Suppressor macrophage treated with lipopolysaccharide for 4 hours (primary cell): ENCODE results near the gene ZFPM1.
"Not testable (repeated sequence)": the region's sequence is repeated elsewhere in the genome, so short reads cannot be mapped to it uniquely, and the experiment has no call there.

Experiments used
- DNase-seq: peaks from one replicate; pipeline ENCODE4 v3.0.0-alpha.2; 2020

The ZFPM1 gene

DNA sequence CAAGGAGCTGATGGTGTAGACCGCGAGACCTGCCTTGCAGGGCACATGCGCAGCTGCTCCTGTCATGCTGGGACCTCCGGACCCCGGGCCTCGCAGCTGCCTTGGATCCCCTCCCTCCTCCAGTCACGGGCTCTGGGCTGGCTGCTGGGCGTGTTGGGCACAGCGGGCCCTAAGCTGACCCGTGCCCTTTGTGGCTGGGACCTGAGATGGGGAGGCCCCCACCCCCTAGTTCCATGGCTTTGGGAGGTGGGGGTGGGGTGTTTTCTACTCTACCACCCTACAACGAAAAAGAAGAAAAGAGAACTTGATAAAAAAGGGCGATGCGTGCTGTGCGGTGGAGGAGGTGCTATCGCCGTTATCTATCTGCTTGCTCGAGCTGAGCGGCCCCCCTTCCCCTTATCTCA is 14.5 kb downstream of the ZFPM1 start:
- DNase-seq: no peak

DNA sequence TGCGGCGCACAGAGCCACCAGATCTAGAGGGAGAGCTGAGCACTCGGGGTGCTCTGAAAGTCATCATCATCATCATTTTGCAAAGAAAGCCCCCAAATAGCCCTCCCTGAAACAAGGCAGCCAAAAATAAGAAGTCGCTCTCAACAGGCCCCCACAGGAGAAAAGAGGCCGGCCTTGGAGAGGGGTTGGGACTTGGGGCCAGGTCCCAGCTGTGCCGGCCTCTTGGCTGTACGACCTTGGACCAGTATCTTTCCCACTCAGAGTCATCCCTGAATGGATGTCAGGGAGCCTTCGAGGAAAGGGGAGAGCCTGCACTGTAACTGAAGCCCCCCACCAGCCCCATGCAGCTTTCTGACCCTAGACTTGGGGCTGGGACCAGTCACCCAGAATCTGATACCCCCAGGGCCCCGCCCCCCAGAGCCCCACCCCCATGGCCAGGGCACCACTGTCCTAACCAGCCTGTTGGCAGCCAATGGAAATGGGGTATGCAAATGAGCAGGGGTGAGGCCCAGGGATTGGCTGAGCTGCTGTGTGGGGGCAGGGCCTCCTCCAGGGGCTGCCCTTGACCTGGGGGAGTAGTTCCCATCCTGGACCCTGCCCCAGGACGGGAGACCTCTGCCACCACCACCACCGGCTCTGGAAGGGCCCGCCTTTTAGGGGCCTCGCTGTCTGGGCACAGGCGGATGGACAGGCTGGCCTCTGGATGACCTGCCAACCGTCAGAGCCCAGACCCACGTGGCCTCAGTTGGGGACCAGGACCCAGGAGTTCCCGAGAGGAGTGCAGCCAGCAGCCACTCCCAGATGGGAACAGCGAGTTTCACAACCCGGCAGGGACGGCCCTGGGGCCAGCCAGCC is 15.4 kb downstream of the ZFPM1 start:
- no peak for DNase-seq

DNA sequence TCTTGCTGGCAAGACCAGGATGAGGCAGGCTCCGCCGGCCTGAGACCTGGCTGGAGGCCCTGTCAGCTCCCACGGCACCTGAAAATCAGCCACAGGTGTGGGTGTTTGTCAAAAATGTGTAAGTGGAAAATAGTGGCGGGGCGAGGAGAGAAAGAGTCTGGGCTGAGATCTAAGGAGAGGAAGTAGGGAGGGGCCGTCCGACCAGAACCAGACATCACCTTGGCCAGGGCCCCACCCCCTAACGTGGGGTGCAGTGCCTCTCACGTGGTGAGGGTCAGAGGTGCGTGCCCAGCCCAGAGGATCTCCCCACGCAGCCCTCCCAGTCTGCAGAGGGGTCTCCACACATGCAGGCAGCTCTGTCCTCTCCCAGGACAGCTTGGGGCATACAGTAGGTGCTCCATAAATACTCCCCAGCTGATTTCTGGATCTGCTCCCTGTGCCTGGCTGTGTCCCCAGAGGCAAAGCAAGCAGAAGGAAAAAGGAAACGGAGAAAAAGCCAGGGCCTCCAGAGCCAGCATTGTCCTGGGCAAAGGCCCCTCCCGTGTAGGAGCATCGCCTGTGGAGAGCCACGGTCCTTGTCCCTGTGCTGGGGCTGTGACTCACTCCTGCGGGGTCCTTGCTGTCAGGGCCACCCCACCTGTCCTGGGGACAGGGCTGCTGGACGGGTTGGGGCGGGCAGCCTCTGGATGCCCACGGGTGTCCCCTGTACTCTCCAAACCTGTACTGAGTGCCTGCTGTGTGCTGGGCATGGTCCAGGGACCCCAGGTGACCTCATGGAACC is 16.7 kb downstream of the ZFPM1 start:
- DNase-seq: no peak

DNA sequence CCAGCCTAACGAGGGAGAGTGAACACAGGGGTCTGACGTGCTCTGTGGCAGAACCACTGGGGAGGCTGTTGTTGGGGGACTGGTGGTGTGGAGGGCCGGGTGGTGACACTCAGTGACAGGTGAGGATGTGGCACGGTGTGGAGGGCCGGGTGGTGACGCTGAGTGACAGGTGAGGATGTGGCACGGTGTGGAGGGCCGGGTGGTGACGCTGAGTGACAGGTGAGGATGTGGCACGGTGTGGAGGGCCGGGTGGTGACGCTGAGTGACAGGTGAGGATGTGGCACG is 17.3 kb downstream of the ZFPM1 start:
- DNase-seq: not testable (repeated sequence)

DNA sequence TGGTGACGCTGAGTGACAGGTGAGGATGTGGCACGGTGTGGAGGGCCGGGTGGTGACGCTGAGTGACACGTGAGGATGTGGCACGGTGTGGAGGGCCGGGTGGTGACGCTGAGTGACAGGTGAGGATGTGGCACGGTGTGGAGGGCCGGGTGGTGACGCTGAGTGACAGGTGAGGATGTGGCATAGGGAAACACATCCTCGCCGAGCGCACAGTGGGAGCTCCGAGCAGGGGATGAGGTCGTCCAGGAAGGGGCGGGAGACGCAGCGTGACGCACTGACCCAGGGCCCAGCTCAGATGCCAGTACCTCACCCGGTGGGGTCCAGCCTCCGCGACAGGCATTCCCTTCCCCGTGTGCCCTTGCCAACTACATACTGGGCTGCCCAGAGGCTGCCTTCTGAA is 17.6 kb downstream of the ZFPM1 start:
- DNase-seq: not testable (repeated sequence)

DNA sequence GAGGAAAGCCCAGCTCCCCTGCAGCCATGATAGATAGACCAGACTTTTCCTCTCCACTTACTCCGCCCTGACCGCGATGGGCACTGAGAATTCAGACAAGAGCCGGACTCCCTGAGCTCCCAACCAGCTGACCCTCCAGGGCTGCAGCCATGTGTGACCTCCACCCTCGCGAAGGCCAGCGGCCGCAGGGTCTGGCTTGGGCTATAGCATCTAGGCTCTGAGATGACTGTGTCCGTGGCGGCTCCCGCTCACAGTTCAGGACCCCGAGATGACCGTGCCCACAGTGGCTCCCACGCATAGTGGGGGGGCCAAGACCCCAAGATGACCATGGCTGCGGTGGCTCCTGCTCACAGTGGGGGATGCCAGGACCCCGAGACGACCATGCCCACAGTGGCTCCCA is 18.0 kb downstream of the ZFPM1 start:
- DNase-seq: no peak

DNA sequence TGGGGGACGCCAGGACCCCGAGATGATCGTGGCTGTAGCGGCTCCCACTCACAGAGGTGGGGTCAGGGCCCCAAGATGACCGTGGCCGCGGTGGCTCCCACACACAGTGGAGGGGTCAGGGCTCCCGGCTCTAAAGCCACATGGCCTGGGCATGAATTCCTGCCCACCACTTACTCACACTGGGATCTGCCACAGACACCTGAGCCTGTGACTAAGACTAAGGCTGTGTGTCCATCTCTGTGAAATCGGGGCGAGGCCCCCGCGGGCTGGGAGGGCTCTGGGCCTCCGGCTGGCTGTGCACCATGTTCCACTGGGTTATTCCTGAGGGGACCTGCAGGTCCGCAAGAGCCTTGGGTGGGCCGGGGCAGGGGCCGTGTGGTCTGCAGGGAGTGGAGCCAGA is 18.5 kb downstream of the ZFPM1 start:
- DNase-seq: no peak

DNA sequence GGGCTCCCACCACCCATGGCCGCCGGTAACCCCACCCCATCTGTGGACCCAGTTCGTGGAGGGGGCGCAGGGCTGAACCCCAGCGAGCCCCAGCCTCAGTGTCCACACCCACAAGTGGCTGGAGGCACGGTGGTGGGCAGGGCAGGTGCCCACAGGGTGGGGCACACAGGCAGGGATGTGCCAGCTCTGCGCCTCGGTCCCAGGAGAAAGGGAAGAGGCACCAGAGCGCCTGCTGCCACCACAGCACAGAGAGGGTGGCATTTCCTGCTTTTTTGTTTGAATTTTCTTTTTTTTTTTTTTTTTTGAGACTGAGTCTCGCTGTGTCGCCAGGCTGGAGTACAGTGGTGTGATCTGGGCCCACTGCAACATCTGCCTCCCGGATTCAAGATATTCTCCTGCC is 19.0 kb downstream of the ZFPM1 start:
- no peak for DNase-seq

DNA sequence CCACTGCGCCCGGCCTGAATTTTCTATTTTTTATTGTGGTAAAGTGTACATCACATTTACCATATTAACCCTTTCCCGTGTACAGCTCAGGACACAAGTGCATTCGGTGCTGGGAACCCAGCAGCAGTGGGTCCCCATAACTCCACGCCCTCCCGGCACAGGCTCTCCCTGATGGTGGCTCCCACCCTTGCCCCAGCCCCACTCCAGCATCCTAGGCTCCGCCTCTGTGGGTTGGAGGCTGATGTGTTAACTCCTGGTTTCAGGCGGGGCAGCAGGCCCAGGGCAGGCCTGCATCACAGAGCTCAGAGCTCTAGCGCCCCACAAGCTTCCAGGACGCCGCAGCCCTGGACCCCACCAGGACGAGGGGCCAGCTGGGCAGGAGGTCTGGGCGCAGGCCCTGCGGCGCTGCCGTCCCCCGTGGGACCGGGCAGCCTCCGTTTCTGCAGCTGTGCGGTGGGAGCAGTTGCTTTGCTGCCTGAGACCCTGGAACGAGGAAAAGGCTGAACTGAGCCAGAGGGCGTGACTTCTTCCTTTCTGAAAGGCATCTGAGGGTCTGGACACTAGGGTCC is 19.6 kb downstream of the ZFPM1 start:
- no peak for DNase-seq

DNA sequence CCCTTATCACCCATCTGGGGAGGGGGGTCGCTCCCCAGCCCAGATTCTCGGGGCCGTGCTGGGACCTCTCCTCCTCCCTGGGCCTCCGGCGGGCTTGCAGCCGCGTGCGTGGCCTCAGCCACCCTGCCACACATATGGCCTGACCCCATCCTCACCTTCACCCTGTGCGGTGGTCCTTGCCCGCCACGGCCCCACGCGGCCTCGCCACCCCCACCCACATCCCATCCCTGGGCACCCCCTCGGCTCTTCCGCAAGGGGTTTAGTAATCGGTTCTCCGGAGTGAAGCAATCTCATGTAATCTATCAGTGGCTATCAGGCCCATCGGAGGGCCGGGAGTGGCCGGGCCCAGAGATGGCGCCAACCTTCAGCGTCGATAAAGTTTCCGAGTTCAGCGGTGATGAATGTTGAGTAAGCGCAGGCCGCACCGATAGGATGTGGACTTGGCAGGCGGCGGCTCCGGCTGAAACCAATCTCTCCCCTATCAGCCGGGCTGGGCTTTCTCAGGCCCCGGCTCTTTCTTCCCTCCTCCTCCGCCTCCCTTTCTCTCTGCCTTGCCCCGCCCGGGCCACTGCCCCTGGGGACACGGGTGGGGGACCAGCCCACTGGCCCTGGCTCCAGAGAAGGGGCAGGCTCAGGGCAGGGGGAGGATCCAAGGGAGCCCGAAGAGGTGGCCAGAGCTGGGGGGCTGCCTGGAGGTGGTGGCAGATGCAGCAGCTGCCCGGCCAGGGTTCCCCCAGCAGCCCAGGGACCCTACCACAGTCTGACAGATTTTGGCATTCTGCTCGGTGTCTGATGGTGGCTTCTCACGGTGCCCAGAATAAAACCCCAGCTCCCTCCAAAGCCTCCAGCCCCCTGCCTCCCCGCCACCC is 20.8 kb downstream of the ZFPM1 start:
- no peak for DNase-seq

DNA sequence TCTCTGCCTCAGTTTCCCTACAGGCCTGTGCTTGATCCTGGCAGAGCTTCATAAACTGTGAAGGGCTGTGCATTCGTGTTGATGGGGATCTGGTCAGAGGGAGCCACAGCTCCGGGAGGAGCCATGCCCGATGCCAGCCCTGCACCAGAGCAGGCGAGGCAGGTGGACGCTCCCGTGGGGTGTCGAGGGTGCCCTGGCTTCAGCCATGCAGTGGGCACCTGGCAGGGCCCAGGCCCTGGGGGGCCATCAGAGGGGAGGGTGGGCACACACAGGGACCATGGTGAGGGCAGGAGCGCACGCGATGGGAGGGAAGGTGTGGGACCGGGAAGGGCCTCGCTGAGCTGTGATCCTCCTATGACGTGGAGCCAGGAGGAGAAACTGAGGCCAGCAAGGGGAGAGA is 22.0 kb downstream of the ZFPM1 start:
- DNase-seq: no peak

DNA sequence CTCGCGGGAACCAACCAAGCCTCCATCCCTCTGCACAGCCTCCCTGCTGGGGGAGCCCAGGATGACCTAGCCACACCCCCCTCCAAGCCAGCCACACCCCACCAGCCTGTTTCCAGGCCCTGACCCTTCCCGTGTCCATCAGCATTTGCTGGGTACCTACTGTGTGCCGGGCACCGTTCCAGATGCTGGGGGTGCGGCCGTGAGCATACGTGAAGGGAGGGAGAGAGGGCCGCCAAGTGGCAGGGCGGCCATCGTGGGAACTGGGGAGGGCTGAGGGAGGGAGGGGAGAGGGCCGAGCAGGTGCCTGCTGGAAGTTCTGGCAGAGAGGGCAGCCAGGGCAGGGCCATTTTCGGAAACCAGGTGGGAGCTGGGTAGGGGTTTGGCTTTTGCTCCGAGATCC is 23.1 kb downstream of the ZFPM1 start:
- no peak for DNase-seq

DNA sequence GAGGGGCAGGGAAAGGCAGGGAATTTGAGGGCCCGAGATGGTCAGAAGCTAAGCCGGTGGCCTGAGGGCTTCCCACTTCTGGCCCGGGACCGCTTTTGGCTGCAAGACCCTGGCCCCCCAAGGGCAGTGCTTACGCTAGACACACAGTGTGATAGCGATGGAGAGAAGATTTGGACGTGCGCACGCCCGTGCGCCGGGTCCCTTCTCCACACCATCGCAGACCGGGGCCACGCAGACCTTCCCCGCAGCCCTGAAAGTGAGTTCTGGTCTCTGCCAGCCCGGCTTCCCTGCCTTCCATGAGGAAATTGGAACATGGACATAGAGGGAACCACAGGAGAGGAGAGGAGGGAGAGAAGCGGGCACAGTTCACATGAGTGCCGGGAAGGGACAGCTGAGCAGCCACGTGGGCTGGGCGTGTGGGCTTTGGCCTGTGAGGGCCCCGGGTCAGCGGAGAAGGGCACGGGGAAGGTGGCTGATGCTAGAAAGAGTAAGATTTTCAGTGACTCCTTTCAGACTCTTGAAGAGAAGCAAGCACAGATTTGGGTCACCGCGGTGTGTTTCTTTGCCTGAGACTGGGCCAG is 23.8 kb downstream of the ZFPM1 start:
- DNase-seq: no peak

DNA sequence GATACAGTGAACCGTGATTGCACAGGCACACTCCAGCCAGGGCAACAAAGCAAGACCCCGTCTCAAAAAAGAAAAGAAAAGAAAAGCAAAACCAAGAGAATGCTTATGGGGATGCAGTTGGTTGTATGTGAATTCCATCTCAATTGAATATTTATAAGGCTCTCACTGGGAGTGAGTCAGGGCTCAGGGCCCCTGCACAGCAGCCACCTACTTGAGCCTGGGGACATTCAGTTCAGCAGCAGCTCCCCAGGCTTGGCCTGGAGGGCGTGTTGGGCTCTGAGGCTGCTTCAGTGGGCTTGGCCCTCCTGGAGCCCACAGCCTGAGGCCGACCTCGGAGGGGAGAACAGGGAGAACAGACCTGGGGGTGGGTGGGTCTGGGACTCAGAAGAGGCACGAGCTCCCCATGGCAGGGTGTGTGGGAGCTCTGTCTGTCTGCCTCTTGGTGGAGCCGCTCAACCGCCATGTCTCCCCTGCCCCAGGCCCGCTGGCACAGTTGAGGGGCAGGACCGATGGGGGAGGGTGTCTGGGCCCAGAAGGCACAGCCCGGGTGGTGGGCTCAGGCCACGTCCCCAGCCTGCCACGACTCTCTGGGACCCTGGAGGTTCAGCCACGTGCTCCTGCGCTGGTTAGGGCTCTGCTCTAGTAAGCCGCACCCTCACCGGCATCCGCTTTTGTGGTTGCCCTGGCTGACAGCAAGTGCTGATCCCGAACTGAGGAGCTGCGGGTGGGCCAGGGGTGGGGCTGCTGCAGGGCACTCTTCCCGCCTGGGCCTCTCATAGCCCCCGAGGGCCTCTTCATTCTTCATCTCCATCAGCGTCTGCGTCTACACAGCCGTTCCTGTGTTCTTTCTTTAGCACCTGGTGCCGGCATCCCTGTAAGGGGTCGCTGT is 24.8 kb downstream of the ZFPM1 start:
- DNase-seq: no peak

DNA sequence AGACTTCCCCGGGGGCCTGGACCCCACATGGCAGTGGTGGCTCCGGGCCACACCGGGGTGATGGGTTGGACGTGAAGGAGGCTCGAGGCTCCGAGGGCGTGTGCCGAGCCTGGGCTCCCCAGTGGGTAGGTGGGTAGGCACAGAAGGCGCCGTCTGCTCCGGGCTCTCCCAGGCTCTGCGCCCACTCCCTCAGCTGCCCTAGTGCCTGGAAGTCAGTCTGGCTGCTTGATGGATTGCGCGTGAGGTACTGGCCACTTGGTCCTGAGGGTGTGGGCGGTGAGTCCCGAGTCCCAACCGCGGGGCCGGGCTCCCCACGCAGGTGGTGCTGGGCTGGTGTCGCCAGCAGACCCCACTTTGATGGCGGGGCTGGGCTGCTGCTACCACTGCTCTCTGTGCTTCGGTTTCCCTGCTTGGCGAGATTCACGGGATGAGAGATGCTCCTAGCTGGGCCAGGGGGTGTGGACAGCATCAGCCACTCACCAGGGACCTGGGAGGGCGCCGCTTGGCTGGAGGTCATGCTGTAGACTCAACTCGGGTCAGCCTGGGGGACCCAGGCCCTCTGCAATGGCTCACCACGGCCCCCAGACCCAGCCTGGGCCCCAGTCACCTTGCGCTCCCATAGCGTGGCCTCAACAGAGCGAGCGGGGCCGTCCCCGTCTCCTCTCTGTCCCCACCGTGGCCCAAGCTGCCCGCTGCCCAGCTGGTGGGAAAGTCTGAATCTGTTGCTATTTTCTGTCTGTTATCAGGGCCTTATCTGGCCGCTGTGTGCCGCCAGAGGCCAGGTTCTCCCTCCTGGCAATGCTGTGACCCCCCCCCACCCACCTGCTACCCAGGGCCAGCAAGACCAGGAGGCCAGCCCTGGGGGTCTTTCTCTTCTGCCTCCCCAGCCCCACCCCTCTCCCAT is 26.1 kb downstream of the ZFPM1 start:
- no peak for DNase-seq

DNA sequence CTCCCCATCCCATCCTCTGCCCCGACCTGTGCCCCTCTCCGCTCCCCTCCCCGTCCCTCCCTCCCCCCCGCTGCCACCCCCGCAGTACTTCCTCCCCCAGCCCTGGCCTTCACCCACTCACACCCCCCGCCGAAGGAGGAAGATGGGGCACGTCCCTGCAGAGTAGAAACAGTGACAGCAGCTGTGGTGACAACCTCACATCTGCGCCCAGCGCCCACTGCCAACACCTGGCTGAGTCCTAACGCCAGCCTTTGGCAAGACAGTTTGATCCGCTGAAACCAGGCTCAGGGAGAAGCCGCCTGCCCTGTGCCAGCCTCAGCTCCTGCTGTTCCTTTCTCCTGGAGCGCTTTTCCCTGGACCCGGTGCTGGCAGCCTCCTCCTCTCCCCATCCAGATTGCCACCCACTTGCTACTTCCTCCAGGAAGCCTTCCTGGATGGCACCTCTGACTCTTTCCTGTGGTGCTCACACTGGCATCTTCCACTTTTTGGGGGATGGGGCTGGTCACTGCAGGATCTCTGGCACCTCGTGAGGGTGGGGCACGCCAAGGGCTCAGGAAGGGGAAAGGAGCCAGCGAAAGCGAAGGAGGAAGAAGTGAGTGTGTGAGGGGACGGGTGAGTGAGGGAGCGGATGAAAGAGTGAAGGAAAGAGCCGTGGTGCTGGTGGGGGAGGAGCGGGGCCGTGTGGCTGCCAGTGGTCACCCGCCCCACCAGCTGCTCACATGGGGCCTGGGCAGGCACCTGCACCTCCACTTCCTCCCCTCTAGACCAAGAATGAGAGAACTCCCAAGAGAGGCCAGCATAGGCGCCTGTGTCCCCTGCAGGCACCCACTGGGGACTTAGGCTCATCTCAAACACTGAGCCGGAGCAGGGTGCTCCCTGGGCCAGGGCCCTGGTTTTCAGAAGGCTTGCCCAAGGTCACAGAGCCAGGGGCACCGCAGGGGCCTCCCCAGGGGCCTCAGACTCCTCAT is 27.0 kb downstream of the ZFPM1 start:
- DNase-seq: no peak

DNA sequence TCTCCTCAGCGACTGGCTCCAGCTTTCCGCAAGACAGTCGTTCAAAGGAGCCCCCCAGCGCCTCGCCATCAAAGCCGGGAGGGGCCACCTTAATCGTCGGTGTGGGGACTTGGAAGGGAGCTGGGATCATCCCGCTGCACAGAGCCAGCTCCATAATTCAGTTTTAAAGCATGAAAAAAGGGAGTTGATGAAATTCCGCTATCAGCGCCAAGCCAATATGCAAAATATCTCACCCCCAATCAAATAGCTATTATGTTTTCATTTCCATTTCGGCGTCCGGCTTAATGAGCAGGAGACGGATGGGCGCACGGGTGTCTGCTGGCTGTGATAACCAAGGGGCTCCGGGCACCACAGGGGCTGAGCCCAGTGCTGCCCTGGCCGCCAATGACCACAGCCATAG is 27.7 kb downstream of the ZFPM1 start:
- no peak for DNase-seq

DNA sequence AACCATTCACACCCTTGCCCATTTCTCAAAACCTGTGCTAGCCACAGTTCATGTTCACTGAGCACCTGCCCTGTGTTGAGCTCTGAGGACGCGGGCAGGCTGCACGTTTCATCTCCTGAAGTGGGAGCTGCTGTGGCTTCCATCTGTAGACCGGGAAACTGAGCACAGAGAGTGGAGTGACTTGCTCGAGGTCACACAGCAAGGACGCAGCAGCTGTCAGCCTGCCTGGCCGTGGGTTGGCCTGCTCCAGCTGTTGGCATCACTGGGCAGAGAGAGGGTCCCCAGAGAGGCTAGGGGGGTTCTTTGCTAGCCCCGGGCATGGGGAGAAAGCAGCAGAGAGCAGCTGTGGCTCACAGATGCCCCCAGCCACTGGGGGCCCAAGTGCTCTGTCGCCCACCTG is 28.8 kb downstream of the ZFPM1 start:
- DNase-seq: no peak

DNA sequence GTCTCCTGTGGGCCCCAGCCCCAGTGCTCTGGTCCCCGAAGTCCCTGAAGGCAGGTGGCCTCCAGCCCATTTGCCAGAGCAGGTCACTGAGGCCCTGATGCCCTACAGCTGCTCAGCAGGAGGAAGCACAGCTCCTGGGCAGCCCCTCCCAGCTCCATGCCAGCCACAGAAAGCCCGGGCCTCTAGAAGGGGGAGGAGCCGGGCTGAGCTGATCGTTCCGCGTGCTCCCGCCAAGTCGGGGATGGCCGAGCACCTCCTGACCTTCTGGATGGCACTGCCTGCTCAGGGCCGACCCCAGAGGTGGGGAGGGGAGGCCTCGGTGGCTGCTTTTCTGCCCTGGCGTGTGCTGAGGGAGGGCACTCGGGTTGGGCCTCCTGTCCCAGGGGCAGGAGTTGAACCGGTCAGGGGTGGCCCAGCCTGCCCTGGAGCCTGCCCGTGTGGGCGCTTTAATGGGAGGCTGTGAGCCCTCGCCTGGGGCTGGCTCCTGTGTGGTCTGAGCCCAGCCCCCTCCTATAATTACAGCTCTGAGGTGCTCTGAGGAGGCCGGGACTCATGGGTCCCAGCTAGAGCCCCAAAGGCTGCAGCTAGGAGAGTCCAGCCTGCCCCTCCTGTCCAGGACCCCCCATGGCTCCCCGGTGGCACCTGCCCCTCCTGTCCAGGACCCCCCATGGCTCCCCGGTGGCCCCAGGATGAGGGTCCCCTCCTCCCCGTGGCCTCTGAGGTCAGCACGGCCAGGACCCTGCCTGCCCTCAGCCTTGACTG is 29.7 kb downstream of the ZFPM1 start:
- DNase-seq: no peak
